GM12878 (cell line): ENCODE measurements around the gene GLRA1.

ENCODE experiments used
- CTCF ChIP-seq, 3 experiments: IDR thresholded peaks in 2 of 3; conservative IDR thresholded peaks in 1 of 3; 2 replicates each; pipeline ENCODE4 v1.5.1; 2011; ENCODE audit warnings: low read depth in 3 of 3, low read length in 3 of 3, mild to moderate bottlenecking in 3 of 3, control low read depth in 2 of 3, moderate library complexity in 2 of 3, inconsistent platforms in 1 of 3, mixed read lengths in 1 of 3; ENCODE audit not compliant: control insufficient read depth in 2 of 3, insufficient read depth in 1 of 3; ENCODE audit errors: extremely low read depth in 1 of 3
- HDAC6 ChIP-seq: fragments of 200-600 bp; sonication (generic); IDR thresholded peaks from one replicate; pipeline ENCODE4 v1.8.0; 2017; ENCODE audit warnings: antibody characterized with exemption; ENCODE audit not compliant: unreplicated experiment
- NFIC ChIP-seq: IDR thresholded peaks from 2 replicates; pipeline ENCODE4 v1.6.1; 2012; ENCODE audit warnings: low read depth, mild to moderate bottlenecking, inconsistent platforms, low read length, moderate library complexity

- TF ChIP-seq HDAC6 (no peak), CTCF (IDR thresholded peaks at IDR 0.05 in 2 of 3, conservative IDR thresholded peaks at IDR 0.05 in 1 of 3; ENCODE audit: control insufficient read depth in 2 of 3, extremely low read depth in 1 of 3, insufficient read depth in 1 of 3, low read depth in 3 of 3, low read length in 3 of 3) (no peak), NFIC (no peak)
These were observed 1.5 kb upstream of the GLRA1 start for GRCh38 chr5:151926188-151926587.
